GM18498 (cell line): ENCODE results near the gene OPRL1.

Source experiments
- ATAC-seq: cut with Tn5 transposase; IDR thresholded peaks from one replicate; pipeline ENCODE4 v1.9.1; 2021; ENCODE audit warnings: mild to moderate bottlenecking, moderate library complexity; ENCODE audit not compliant: unreplicated experiment

The OPRL1 gene

DNA sequence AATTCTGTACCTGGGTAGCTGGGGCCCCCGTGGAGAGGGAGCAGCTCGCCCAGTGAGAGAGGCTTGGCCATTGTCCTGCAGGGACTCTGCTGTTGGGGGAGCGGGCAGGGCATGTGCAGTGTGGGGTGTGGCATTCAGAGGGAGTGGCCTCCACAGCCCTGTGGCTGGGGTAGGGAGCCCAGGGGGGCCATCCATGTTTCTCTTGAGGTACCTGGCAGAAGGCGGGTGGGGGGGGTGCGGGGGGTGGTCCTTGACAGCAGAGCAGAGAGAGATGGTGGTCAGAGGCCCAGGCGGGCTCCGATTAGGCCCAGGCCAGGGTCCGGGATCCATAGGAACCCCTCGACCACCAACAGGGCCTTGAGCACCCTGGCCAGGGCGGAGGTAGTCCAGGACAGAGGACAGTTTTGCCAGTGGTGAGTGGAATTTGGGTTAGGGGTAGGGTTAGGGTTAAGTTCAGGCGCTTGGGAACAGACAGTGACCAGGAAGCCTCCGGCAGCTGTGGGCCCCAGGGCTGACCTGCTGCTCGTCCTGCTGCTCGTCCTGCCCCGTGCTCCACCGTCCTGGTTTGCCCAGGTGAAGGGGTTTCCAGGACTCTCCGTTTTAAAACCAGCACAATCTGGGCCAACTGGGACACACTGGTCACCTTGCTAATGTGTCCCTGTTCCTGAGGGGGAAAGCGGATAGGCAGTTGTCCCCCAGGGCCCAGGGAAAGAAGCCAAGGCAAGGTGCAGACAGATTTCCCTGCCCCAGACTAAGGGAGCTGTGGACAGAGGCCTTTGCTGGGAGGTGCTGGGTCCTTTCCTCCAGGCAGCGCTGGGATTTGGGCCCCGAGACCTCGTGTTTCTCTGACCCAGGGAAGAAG is 59.5 kb downstream of the OPRL1 start:
- ATAC-seq = no peak

DNA sequence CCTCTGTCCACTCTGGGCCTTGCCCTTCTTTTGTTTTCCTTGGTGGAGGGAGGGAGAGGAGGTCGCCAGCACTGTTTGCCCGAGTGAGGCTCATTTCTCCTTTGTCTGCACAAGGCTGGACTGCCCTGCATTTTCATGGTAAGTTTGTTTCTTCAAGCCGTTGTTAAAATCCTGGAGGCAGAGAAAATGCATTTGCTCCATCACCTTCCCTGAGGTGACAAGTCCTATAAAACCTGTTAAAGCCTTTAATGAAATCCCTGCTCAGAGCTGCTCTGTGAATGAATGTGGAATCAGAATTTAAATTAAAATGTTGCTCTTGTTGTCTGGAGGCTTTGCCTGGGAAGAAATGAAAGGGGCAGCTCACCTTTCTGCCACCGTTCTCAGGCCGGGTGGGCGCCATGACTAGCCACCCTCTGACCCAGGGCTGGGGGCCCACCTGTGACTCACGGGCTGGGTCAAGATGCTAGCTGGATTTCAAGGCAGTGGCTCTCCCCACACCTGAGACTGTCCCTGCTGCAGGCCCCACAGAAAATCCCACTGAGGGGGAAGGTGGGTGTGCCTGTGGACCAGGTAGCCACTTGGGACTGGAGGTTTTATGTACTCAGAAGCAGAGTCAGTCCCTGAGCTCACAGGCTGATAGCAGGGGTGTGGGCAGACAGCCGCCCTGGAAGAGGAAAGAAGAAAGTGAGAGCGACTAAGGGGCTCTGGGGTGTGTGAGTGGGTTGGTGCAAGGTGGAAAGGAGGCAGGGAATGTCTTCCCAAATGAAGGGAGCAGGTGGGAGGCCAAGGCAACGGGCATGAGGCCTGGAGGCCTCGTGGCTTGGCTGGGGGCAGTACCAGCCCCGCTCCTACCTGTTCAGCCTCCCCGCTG is 60.4 kb downstream of the OPRL1 start:
- no peak for ATAC-seq

DNA sequence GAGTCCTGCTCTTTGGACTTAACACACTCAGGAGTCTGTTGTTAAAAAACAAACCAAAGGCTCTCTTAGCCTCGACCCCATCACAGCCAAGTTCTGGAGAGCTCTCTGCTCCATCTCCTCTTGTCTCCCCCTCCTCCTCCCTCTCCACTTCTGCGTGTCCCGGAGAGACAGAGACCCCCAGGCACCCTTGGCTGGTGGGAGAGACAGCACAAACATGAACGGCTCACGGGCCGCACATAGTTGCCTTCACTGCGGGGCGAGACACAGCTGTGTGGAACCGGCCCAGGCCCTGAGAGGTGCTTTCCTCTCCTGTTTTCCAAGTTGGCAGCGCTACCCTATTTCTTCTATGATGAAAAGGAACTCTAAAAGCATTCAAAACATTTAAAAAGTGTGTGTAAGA is 61.1 kb downstream of the OPRL1 start:
- no peak for ATAC-seq

DNA sequence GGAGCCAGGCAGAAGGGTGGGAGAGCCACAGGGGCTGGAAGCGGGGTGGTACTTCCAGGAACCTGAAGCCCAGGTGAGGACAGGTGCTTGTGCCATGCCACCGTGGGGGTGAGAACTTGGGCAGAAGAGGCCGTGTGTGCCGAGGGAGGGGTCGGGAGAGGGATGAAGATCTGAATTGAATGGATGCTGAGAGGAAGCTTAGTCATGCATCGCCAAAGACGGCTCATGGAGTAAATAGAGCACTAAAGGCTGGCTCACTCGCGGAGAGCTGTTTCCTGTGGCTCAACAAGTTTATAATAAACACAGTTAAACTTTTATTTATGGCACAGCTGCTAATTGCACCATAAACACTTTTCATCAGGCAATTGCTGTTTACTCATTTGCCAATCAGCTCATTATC is 62.7 kb downstream of the OPRL1 start:
- no peak for ATAC-seq

DNA sequence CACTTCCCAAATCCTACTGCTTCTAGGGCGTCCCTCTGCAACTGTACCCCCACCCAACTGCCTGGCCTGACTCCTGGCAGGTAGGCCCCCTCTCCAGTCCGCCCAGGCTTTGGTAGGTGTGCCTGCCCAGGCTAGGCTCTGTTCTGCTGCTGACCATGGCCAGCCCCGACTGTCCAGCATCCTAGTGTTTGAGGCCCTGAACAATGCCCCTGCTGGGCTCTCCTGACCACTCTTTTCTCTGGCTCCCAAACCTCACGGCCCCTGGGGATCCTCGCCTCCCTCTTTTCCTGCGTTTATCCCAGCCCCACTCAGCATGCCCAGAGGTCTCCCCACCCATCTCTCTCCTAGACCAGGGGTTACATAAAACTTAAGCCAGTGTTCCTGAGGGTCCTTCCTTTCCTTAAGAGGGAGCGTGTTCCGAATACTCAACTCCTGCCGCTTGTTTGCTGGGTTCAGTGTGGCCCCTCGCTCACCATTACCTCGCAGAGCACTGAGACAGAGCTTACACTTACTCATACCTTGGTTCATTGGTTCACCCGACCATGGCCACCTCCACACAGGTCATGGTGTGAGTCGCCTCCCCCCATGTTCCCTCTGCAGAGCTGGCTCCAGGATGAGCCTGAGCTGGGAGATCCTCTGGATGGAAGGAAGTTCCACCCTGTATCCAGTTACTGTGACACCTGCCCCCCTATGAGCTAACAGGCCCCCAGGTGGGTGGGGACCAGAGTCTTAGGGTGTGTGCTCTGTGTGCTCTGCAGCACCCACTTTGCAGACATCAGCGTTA is 63.3 kb downstream of the OPRL1 start:
- no peak for ATAC-seq

DNA sequence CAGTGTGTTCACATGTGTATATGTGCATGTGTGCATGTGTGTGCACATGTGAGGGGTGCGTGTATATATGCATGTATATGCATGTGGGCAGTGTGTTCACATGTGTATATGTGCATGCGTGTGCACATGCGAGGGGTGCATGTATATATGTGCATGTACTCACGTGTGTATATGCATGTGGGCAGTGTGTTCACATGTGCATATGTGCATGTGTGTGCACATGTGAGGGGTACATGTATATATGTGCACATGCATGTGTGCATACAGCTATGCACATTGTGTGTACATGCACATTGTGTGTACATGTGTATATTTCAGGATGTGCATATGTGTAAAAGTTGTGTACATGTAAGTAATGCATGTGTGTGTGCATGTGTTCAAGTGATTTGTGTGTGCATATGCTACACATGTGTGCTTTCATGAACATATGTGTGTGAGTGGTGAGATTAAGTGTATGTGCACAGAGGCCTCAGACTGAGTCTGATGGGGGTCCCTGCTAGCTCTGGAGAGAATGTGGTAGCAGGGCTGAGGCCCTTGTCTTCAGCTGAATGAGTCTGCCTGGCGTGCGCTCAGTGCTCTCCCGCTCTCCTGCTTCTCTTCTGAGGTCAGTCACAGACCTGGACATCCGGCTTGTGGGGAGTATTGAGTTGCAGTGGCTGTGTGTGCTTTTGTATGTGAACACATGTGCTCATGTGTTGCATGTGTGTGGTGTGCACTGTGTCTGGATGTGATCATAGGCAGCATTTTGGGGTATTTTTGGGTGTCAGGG is 64.4 kb downstream of the OPRL1 start:
- ATAC-seq = no peak

DNA sequence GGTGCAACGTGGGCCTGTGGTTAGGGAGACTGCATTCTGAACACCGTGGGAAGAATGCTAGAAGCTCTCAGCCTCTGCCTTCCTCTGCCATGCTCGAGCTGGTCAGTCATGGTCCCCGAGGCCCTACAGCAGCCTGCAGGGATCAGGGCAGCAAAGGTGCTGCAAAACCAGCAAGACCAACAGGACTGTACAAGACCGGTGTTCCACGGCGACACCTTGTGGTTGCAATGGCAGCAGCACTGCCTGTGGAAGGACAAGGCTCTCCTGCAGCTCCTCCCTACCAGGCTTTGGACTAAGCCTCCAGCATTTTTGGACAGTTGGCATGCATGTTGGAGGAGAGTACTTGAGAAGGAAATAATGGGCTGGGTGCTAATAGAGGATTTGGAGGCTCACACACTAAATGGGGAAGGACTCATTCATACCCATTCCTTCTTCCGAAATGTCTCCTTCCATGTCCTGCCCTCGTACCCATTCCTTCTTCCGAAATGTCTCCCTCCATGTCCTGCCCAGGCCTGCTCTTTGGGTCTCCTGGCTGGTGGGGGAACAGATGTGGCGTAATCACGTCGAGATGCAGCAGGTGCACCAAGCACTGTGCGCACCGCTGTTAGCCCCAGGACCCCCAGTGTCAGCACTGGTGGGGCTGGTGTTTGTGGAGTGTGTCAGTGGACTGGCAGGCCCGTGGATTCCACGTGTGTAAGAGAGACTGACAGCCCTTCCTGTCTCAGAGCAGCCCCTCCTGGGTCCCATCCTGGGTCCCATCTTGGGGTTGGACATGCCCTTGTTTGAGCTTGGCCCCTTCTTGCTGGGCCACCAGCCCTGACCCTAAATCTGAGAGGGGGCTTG is 65.8 kb downstream of the OPRL1 start:
- no peak for ATAC-seq

DNA sequence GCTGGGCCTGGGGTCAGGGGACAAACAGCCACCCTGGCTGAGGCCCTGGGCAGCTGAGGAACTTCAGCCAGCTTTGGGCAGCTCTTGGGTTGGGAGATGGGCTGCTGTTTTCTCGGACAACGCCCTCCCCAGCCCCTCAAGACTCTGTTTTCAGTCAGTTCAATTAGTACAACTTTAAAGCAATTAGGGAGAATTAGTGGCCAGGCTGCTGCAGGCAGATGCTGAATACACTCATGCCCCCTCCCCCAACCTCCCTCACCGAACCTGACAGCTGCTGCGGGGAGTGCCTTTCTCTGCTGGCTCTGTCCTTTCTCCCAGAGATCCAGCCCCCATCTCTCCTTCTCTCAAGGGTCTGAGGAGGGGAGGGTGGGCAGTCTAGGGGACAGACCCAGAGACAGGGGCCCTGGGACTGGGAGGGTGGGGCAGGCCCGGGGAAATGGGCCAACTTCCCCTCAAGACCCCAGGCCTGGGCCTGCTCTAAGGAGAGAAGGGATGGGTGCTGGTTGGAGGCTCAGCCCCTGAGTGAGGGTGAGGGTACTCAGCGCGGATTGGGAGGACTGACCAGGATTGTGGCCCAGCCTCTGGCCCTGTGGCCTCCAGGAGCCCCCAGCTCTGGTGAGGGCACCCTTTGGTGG is 66.5 kb downstream of the OPRL1 start:
- ATAC-seq = no peak

DNA sequence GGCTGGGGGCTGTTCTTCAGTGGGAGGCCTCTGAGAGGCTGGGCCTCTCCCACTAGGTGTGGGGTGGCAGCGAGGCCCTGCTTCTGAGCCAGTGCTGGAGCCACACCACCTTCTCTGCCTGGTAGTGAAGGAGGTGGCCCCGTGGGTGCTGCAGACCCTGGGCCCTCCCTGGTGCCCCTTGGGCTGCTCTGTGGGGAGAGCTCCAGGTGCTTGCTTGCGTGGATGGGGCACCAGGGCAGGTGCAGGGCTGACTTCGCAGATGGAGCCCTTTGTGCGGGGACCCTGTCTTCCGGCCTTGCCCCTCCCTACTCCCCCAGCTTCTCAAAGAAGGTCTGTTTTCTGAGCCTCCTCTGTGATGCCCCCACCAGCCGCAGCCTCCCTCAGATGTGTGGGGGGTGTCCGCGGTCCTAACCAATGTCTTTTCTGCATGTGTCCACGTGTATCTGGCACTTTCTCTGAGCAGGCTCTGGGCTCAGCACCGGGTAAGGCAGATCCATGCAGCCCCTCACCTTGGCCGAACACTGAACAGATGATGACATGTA is 67.1 kb downstream of the OPRL1 start:
- ATAC-seq = no peak

DNA sequence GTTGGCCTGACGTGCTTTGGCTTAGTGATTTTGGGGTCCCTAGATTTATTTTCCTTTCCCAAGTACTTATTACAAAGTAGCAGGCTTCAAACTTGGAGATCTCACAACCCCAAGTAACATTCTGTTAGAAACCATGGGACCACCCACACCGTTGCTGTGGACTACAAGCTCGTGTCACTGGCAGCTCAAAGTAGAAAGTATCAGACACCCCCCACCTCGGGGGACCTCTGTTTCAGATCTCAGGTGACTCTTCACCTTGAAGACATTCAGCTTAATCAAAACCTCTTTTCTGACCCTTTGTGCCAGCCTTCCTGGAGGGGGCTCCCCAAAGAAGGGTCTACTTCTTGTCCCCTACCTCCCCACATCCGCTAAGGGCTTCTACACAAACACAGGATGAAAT is 68.7 kb downstream of the OPRL1 start:
- ATAC-seq = no peak

DNA sequence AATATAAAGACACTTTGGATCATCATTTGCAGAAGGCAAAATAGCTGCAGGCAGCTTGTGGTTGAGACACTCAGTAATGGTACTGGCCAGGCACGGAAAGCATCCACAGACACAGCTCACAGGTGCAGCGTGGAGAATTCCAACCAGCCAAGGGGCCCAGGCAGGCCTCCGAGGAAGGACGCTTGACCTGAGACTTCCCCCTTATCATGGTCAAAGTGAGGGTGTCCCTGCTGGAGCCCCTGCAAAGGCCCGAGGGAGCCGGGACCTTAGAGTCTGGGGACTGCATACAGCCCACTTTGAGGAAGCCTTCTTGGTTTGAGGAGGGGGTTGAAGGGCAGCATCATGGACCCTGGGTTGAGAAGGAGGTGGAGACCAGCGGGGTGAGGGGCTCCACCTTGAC is 69.3 kb downstream of the OPRL1 start:
- no peak for ATAC-seq

DNA sequence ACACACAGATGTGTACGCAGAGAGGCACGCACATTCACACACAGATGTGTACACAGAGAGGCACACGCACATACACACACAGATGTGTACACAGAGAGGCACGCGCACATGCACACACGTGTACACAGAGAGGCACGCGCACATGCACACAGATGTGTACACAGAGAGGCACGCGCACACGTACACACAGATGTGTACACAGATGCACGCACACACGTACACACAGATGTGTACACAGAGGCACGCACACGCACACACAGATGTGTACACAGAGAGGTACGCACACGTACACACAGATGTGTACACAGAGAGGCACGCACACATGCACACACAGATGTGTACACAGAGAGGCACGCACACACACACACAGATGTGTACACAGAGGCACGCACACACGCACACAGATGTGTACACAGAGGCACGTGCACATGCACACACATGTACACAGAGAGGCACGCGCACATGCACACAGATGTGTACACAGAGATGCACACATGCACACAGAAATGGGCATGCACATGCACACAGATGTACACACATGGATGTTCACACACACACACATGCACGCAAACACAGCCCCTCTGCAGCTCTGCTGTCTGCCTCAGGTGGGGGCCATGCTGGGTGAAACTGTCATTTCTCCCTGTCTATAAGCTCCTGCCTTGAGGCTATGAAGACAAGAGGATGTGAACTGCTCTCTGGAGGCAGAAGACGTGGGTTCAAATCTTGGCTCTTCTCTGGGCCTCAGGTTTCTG is 70.1 kb downstream of the OPRL1 start:
- no peak for ATAC-seq
